H9 (cell line): ENCODE data around the gene SNCB. TPM values are rescaled to one million over a fixed set of nuclear protein-coding genes. Genes with fewer than 3 reads are reported as not detected.
A peak's percentile ranks its signal among the peaks of the same experiment; 100 is the strongest.

ENCODE experiments used
- DNase-seq: peaks from one replicate; pipeline ENCODE4 v3.0.0-alpha.2; 2017
- H2AFZ ChIP-seq: one replicate; pipeline ENCODE4 v1.6.1; 2013; ENCODE audit warnings: mild to moderate bottlenecking, low read length, control low read depth, moderate library complexity
- H2AK5ac ChIP-seq: 2 replicates; pipeline ENCODE4 v1.6.1; 2013; ENCODE audit warnings: low read length, control low read depth, mixed read lengths; ENCODE audit not compliant: insufficient read length
- H2BK120ac ChIP-seq: one replicate; pipeline ENCODE4 v1.6.1; 2013; ENCODE audit warnings: low read depth, mild to moderate bottlenecking, low read length, control low read depth, inconsistent platforms; ENCODE audit not compliant: poor library complexity, severe bottlenecking
- H2BK12ac ChIP-seq: 2 replicates; pipeline ENCODE4 v1.6.1; 2013; ENCODE audit warnings: low read length, control low read depth, mixed read lengths, low read depth; ENCODE audit not compliant: insufficient read length
- H2BK15ac ChIP-seq: 2 replicates; pipeline ENCODE4 v1.6.1; 2013; ENCODE audit warnings: low read depth, low read length, control low read depth
- H2BK20ac ChIP-seq: one replicate; pipeline ENCODE4 v1.6.1; 2013; ENCODE audit warnings: low read depth, mild to moderate bottlenecking, low read length, control low read depth, inconsistent platforms; ENCODE audit not compliant: poor library complexity, severe bottlenecking
- H2BK5ac ChIP-seq: 2 replicates; pipeline ENCODE4 v1.6.1; 2013; ENCODE audit warnings: low read length, control low read depth, mixed read lengths; ENCODE audit not compliant: insufficient read length
- H3K14ac ChIP-seq: 2 replicates; pipeline ENCODE4 v1.6.1; 2013; ENCODE audit warnings: low read length, control low read depth; ENCODE audit not compliant: insufficient read depth
- H3K18ac ChIP-seq: 2 replicates; pipeline ENCODE4 v1.6.1; 2013; ENCODE audit warnings: low read depth, mild to moderate bottlenecking, mixed read lengths, low read length, control low read depth; ENCODE audit not compliant: insufficient read length
- H3K23ac ChIP-seq: 2 replicates; pipeline ENCODE4 v1.6.1; 2013; ENCODE audit warnings: low read length, control low read depth, mixed read lengths, low read depth; ENCODE audit not compliant: insufficient read length
- H3K23me2 ChIP-seq: 2 replicates; pipeline ENCODE4 v1.6.1; 2013; ENCODE audit warnings: low read depth, mild to moderate bottlenecking, mixed read lengths, low read length, control low read depth; ENCODE audit not compliant: insufficient read length, poor library complexity, severe bottlenecking
- H3K27ac ChIP-seq: 2 replicates; pipeline ENCODE4 v1.5.1; 2013; ENCODE audit warnings: low read length, control low read depth, mixed read lengths, low read depth; ENCODE audit not compliant: insufficient read length
- H3K27me3 ChIP-seq: 2 replicates; pipeline ENCODE4 v1.6.1; 2013; ENCODE audit warnings: low read length, control low read depth, inconsistent platforms; ENCODE audit not compliant: insufficient read depth
- H3K4ac ChIP-seq: 2 replicates; pipeline ENCODE4 v1.6.1; 2013; ENCODE audit warnings: low read depth, mild to moderate bottlenecking, control low read depth, inconsistent platforms, low read length, moderate library complexity
- H3K4me1 ChIP-seq: 2 replicates; pipeline ENCODE4 v1.6.1; 2013; ENCODE audit warnings: low read length, control low read depth, inconsistent platforms; ENCODE audit not compliant: insufficient read depth
- H3K4me2 ChIP-seq: 2 replicates; pipeline ENCODE4 v1.6.1; 2013; ENCODE audit warnings: low read length, control low read depth, mixed read lengths; ENCODE audit not compliant: insufficient read length, insufficient read depth
- H3K56ac ChIP-seq: 2 replicates; pipeline ENCODE4 v1.6.1; 2013; ENCODE audit warnings: low read depth, mild to moderate bottlenecking, mixed read lengths, low read length, control low read depth; ENCODE audit not compliant: insufficient read length
- H3K79me1 ChIP-seq: 2 replicates; pipeline ENCODE4 v1.6.1; 2013; ENCODE audit warnings: low read depth, mild to moderate bottlenecking, moderate library complexity, low read length, control low read depth, inconsistent platforms; ENCODE audit not compliant: insufficient read depth, poor library complexity, severe bottlenecking
- H3K79me2 ChIP-seq: 2 replicates; pipeline ENCODE4 v1.6.1; 2013; ENCODE audit warnings: low read length, control low read depth, inconsistent platforms; ENCODE audit not compliant: insufficient read depth
- H3K9ac ChIP-seq: 2 replicates; pipeline ENCODE4 v1.6.1; 2013; ENCODE audit warnings: low read length, control low read depth, mixed read lengths; ENCODE audit not compliant: insufficient read length; ENCODE audit errors: extremely low read depth
- H3K9me3 ChIP-seq: one replicate; pipeline ENCODE4 v1.6.1; 2013; ENCODE audit warnings: low read depth, low read length, inconsistent platforms; ENCODE audit not compliant: control insufficient read depth
- H3T11ph ChIP-seq: one replicate; pipeline ENCODE4 v1.6.1; 2013; ENCODE audit warnings: mild to moderate bottlenecking, low read length, control low read depth, inconsistent platforms
- H4K20me1 ChIP-seq: one replicate; pipeline ENCODE4 v1.6.1; 2013; ENCODE audit not compliant: control insufficient read depth, insufficient read length, insufficient read depth
- H4K5ac ChIP-seq: 2 replicates; pipeline ENCODE4 v1.6.1; 2013; ENCODE audit warnings: low read depth, mild to moderate bottlenecking, mixed read lengths, low read length, control low read depth; ENCODE audit not compliant: insufficient read length
- H4K8ac ChIP-seq: replicated peaks from 2 replicates; pipeline ENCODE4 v1.6.1; 2013; ENCODE audit warnings: low read length, control low read depth, mixed read lengths, low read depth; ENCODE audit not compliant: insufficient read length
- H4K91ac ChIP-seq: 2 replicates; pipeline ENCODE4 v1.6.1; 2013; ENCODE audit warnings: low read depth, mild to moderate bottlenecking, moderate library complexity, mixed read lengths, low read length, control low read depth; ENCODE audit not compliant: insufficient read length
- H3K27ac Mint-ChIP-seq, 3 experiments: 2 replicates in 2 of 3; 3 replicates in 1 of 3; pipeline ENCODE4 v1.8.0; 2020 to 2021; ENCODE audit warnings: mixed read lengths in 3 of 3, mild to moderate bottlenecking in 1 of 3, moderate library complexity in 1 of 3
- H3K27me3 Mint-ChIP-seq: 2 replicates; pipeline ENCODE4 v1.8.0; 2021; ENCODE audit warnings: low read depth, mild to moderate bottlenecking, moderate library complexity, mixed read lengths
- H3K36me3 Mint-ChIP-seq, 3 experiments: 2 replicates in 2 of 3; 3 replicates in 1 of 3; pipeline ENCODE4 v1.8.0; 2020 to 2021; ENCODE audit warnings: low read depth in 3 of 3, mixed read lengths in 3 of 3; ENCODE audit not compliant: insufficient read depth in 1 of 3
- H3K4me1 Mint-ChIP-seq, 2 experiments: 2 replicates each; pipeline ENCODE4 v1.8.0; 2020; ENCODE audit warnings: mixed read lengths in 2 of 2
- H3K4me3 Mint-ChIP-seq, 2 experiments: 2 replicates in 1 of 2; 3 replicates in 1 of 2; pipeline ENCODE4 v1.8.0; 2020 to 2021; ENCODE audit warnings: mild to moderate bottlenecking in 2 of 2, mixed read lengths in 2 of 2, moderate library complexity in 1 of 2
- H3K9me3 Mint-ChIP-seq, 2 experiments: 2 replicates in 1 of 2; 3 replicates in 1 of 2; pipeline ENCODE4 v1.8.0; 2020; ENCODE audit warnings: mild to moderate bottlenecking in 2 of 2, mixed read lengths in 2 of 2, moderate library complexity in 1 of 2
- CTCF ChIP-seq: fragments of 200-600 bp; sonication (generic); conservative IDR thresholded peaks from 3 replicates; pipeline ENCODE4 v1.8.0; 2021; ENCODE audit warnings: antibody characterized with exemption, mild to moderate bottlenecking
- WGBS: extraction: QIAGEN DNeasy Blood & Tissue Kit; methylation state at CpG from one replicate; pipeline ENCODE4 v1.1.7; 2013; ENCODE audit warnings: missing lambda C conversion rate, low lambda C conversion rate, mixed read lengths; ENCODE audit not compliant: insufficient read length; ENCODE audit errors: extremely low coverage; 5-methylcytosine and 5-hydroxymethylcytosine counted together
- total RNA-seq: library from RNA; stranded (reverse); gene quantifications from 2 replicates; pipeline ENCODE4 v1.2.1, GENCODE V29; 2021

The SNCB gene
- total RNA-seq, 1 experiment from 2014 or later = 3.5 TPM

- TF ChIP-seq CTCF = peak; percentile 35; the same call in 2 of the 3 replicates
- Histone ChIP-seq H3K9ac (no peak overlapping the region), H2BK12ac (no peak overlapping the region), H3K4me2 (no peak overlapping the region), H2BK120ac (no peak overlapping the region), H2BK20ac (no peak overlapping the region), H2BK15ac (no peak overlapping the region), H3K79me2 (no peaks in the 10 kb centered on the region), H3K27ac (no peak overlapping the region), H3K56ac (no peak overlapping the region), H3K23me2 (no peaks in the 10 kb centered on the region), H3K4me1 (no peaks in the 10 kb centered on the region), H2AFZ (no peak overlapping the region), H4K5ac (no peak overlapping the region), H2AK5ac (no peak overlapping the region), H4K91ac (no peak overlapping the region), H3K18ac (no peak overlapping the region), H4K20me1 (peaks cover 2% of the 10 kb centered on the region), H3T11ph (no peak overlapping the region), H3K23ac (no peak overlapping the region), H3K27me3 (no peaks in the 10 kb centered on the region), H3K79me1 (no peaks in the 10 kb centered on the region), H3K9me3 (no peaks in the 10 kb centered on the region), H3K4ac (no peak overlapping the region), H3K14ac (no peak overlapping the region), H2BK5ac (no peak overlapping the region), H4K8ac (no peak overlapping the region)
- Mint-ChIP-seq H3K4me1 (peaks cover 4% of the 10 kb centered on the region in 2 experiments; a peak in 3 of 4 replicates), H3K36me3 (peaks cover 4 to 12% (median 6%) of the 10 kb centered on the region in 3 experiments; a peak in 6 of 7 replicates), H3K9me3 (no peaks in the 10 kb centered on the region; a peak in 1 of 5 replicates), H3K27ac (no peak overlapping the region; a peak in 1 of 7 replicates), H3K27me3 (peaks cover 24% of the 10 kb centered on the region), H3K4me3 (peak overlapping the region in 1 of 2 experiments; percentile 30; a peak in 2 of 5 replicates)
- DNase-seq = peak; percentile 76
- WGBS = no CpG with 5 or more reads among the region's 98 CpGs
Observed at GRCh38 chr5:176596689-176597416, 33.5 kb downstream of the SNCB start.
